ENCODE data around the gene PDE3B.

The PDE3B gene

DNA sequence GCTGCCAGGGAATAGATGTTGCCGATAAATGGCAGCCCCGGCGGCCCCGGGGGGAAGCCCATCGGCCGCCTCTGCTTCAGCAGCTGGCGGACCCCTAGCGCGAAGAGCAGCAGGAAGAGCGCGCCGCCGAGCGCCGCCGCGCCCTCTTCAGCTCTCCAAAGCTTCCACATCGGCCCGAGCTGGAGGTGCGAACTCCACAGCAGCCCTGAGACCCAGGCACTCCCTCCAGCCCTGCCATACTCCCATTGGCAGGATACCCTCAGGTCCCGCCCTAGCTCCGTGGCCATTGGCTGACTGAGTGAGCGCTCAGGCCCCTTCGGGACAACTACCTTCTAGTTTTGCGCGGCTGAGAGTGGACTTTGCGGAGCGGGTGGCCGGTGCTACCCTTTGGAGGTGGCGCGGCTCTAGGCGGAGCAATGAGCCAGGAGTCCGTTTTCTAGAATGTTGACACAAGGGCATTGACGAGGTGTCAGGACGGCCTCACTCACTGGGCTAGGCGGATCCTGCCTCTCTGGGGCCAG is 248.5 kb downstream of the PDE3B start, which contains the start of gene CYP2R1:
TSS of gene CYP2R1 (minus strand) at position 196 of the 521 bp plus-strand sequence. CDS start at position 170, 26 bp downstream.
- peak; percentile 97 for DNase-seq

DNA sequence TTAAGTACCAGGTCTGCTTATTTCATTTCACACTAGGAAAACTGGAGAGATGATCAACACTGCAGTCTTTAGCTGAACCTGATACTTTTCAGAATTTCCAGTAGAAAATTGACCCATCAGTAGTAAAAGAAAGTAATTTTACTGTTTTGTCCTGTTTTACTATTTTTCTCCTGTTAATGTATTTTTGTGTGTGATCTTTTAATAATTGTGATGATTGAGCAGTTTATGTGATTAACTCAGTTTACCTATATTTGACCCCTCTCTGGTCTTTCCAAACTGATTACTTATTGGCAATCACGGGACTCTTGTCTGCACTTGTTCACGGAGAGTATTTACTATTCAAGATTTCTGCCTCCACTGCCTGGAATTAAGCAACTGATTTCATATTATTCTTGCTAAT is 249.0 kb downstream of the PDE3B start:
- DNase-seq, result no peak

- DNase-seq, result no peak
These were observed 251.3 kb downstream of the PDE3B start for GRCh38 chr11:14894657-14895598.

GRCh38 chr11:14898355-14898754 is 254.8 kb downstream of the PDE3B start:
- no peak for DNase-seq

- no peak for DNase-seq
These were observed 255.3 kb downstream of the PDE3B start for GRCh38 chr11:14898906-14899305.

DNA sequence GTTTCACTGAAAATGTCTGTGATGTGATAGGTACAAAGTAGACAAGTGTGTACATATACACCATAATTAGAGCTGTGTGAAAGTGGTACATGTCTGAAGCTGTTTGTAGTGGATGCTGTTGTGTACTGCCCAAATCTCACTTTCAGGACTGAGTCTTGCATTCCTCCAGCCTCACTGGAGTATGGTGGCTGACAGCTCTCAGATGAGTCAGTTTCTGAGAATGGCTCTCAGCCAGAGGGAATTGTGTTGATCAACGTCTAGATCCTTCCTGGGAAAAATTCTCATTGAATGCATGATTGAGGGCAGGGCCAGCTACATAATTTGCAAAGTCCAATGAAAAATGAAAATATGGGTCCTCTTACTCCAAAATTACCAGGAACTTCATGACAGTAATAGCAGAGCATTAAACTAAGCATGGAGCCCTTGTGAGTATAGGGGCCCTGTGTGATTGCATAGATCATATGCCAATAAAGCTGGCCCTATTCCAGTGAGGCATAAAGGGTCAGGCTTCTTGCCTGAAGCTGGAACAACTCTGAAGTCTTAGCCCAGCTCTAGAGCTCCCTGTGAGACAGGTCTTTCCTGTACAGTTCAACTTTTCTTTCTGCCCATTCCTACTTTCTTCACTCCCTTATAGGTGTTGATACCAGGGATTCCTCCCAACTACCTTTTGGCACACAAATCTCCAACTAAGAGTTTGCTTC is 259.2 kb downstream of the PDE3B start:
- DNase-seq, result no peak

- peak; percentile 91 for DNase-seq
These were observed 261.1 kb downstream of the PDE3B start for GRCh38 chr11:14904745-14905103.

DNA sequence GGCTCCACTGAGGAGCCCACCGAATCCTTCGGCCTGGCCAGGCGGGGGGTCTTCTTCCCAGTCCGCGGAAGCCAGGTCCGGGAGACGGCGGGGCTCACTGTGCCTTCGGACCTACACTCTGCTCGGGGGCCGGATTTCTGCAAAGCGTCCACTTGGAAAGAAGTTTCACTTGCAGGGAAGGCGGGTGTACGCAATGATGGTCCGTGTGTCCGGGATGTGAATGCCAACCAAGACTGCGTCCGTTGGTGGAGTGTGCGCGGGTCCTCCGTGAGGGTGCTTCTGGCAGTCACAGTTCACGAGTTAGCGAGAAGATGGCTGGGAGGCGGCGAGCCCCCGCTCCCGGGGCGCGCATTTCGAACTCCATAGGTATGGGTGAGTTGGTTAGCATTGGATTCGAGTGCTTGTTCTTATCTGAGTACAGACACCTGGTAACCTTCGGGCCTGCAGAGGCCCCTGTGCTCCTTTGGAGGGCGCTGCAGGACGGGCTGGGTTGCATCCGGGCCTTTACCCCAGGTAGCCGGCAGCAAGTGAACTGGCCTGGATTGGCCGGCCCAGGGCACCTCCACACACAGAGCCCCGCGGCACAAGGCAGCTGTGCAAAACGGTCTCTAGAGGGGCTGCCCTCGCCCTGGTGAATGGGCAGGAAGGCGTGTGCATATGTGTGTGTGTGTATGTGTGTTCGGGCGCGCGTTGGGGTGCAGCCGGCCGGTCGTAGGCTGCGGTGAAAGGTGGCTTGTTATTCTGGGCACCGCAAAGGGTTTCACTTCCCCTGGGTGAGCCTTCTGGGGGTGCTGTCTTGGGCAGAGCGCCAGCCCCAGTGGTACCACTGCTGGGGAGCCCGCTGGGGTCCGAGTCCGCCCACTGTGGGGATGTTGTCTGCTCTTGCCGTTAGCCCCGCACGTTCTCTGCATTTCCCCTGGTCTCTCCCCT is 261.8 kb downstream of the PDE3B start:
- DNase-seq, result peak; percentile 85

GRCh38 chr11:14906578-14906977 is 263.0 kb downstream of the PDE3B start:
- peak; percentile 7 for DNase-seq

GRCh38 chr11:14906993-14907392 is 263.4 kb downstream of the PDE3B start:
- DNase-seq, result no peak

GRCh38 chr11:14907411-14908213 is 264.0 kb downstream of the PDE3B start:
- peak; percentile 79 for DNase-seq

DNA sequence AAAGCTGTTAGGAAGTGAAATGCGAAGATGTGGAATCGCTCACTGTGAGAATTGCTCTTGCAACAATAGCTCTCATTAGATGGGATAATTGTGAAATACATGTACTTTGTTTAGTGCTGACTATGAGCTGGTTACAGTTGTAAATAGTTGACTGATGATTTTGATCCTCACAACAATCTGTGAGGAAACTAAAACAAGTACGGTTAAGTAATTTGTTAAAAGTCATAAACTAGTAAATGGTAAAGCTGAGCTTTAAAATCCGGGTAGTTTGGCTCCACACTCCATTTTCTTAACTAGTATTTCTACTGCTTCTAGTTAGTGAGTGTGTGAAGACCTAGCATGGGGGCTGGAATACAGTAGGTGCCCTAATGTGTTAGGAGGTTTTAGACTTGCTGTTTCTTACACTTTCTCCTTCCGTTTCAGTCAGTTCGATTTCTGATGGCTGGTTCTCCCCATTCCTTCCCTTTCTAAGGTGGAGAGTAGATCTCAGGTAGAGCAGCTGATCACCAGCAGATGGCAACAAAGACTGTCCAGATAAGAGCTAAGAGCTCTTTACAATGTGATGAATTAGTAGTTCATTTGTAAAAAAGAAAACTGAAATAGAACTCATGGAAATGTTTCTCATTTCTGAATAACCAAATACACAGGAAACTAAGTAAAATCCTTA is 264.7 kb downstream of the PDE3B start:
- DNase-seq, result peak; percentile 79

DNA sequence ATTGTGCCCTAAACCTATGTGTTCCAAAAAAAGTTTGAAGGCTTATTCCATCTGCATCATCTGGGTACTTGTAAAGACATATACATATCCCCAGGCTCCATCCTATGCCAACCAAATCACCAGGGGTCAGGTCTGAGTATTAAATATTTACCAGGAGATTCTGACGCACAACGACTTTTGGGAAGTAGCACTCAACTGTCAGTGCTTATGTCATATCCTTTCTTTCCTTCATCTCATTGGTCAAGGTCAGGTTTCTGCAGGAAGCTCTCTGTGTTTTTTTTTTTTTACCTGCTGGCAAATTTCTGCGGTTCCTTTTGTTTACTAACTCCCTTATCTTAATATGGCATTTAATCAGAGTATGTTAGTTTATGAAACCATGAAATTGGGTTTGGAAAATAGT is 270.9 kb downstream of the PDE3B start:
- no peak for DNase-seq

GRCh38 chr11:14916403-14916802 is 272.8 kb downstream of the PDE3B start:
- DNase-seq, result no peak

All from eye (tissue), 1 donor.